ENCODE data around the gene MYO1B. TPM values are rescaled to one million over a fixed set of nuclear protein-coding genes. Genes with fewer than 3 reads are reported as not detected.
A peak's percentile ranks its signal among the peaks of the same experiment; 100 is the strongest.

Gene MYO1B
- total RNA-seq, 1 donor from 2014 or later = 2.5 TPM

DNA sequence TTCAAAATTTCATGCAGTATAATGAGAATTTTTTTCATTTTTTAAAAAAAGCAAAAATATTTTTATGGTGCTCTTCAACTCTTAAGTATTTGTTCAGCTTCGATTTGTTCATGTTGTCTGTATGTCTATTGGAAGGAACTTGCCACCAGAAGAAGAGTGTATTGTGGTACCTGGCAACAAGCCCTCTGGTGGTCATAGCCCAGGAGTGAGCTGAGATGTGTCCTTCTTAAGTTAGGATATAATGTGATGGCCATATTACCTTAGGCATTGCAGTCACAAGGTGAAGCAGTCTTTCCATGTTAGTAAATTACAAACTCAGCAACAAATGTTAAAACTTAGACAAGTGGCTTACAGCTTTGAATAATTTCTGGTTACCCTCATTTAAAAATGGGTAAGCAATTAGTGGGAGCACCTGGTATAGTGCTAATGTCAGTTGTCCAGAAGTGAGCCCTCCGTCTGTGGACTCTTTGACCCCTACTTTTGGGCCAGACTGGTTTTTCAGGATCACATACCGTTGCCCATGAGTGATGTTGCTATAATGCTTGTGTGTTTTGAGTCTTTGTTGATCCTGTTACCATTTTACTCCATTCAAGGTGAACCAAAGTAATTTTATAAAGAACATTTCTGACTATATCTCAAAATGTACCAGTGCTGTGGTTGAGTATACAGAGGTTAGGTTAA, 57.4 kb downstream of the MYO1B start:
- TF ChIP-seq, protein P1, sequence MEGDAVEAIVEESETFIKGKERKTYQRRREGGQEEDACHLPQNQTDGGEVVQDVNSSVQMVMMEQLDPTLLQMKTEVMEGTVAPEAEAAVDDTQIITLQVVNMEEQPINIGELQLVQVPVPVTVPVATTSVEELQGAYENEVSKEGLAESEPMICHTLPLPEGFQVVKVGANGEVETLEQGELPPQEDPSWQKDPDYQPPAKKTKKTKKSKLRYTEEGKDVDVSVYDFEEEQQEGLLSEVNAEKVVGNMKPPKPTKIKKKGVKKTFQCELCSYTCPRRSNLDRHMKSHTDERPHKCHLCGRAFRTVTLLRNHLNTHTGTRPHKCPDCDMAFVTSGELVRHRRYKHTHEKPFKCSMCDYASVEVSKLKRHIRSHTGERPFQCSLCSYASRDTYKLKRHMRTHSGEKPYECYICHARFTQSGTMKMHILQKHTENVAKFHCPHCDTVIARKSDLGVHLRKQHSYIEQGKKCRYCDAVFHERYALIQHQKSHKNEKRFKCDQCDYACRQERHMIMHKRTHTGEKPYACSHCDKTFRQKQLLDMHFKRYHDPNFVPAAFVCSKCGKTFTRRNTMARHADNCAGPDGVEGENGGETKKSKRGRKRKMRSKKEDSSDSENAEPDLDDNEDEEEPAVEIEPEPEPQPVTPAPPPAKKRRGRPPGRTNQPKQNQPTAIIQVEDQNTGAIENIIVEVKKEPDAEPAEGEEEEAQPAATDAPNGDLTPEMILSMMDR (IDR thresholded peaks at IDR 0.05) = no peak
- Mint-ChIP-seq H3K4me1 (peaks cover 2% of the 10 kb centered on the region), H3K36me3 (ENCODE audit: low read depth) (no peaks in the 10 kb centered on the region), H3K9me3 (no peaks in the 10 kb centered on the region), H3K27ac (no peak overlapping the region), H3K27me3 (no peaks in the 10 kb centered on the region), H3K4me3 (no peak overlapping the region)
- ChIA-PET CTCF (interaction anchor here (0.6 to 2.8 kb wide), 10 partner anchors 13 to 219 kb away, joined by 3 to 17 read pairs (median 4); no protein-coding TSS in a partner anchor), POLR2A (interaction anchor here (1.3 kb wide), 1 partner anchor 137 kb away, joined by 3 read pairs; no protein-coding TSS in a partner anchor)
- DNase-seq (no peak), ATAC-seq (ENCODE audit: low read depth) (peak; percentile 37)
- intact Hi-C loops (cut with micrococcal nuclease) = loop anchor here (1.0 to 5.0 kb wide), 7 partner anchors 28 to 250 kb away; partner anchors contain the start of gene MYO1B

DNA sequence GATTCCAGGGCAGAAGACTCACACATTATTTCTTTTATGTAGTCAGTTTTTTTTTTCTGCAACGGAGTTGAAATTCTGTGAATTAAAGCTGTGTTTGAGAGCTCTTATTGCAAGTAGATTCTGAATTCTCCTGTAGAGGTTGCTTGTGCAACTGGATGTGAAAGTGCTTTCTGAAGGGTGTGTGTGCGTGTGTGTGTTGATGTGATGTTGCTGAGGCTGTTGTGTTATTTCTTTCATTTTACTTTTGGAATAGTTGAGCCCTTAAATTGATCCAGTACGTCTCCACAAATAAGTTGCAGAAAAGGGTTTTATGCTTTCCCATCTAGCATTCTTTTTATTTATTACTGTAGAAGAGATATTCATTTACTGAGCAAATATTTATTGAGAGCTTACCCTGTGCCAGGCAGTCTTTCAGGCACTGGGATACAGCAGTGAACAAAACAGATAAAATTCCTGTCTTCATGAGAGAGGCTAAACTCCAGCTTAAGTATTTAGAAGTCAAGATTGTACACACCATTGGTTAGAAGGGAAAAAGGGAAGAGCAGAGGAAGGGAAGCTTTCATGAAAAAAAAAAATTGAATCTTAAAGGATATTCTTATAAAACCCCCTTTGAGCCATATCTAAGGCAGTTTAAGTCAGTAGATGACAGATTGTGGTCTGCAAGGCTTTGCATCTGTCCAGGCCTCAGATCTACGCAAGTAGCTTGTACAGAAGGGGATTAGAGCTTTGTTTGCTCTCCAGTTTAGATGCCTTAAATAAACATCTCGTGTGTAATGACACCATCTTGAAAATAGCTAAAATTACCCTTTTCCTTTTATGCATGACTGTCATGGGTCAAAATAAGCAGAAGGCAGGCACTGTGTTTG, 58.2 kb downstream of the MYO1B start:
- intact Hi-C loops (cut with micrococcal nuclease) = loop anchor here (5.0 kb wide), 2 partner anchors 64 to 219 kb away; no protein-coding TSS in a partner anchor
- Mint-ChIP-seq H3K9me3 (no peaks in the 10 kb centered on the region), H3K27me3 (no peaks in the 10 kb centered on the region), H3K4me3 (no peak overlapping the region), H3K27ac (no peak overlapping the region), H3K36me3 (ENCODE audit: low read depth) (no peaks in the 10 kb centered on the region), H3K4me1 (peaks cover 2% of the 10 kb centered on the region)
- ChIA-PET CTCF (interaction anchor here (0.9 to 2.8 kb wide), 9 partner anchors 9 to 219 kb away, joined by 3 to 17 read pairs (median 4); no protein-coding TSS in a partner anchor), POLR2A (interaction anchor here (1.3 kb wide), 1 partner anchor 138 kb away, joined by 3 read pairs; no protein-coding TSS in a partner anchor)
- ATAC-seq (ENCODE audit: low read depth) = no peak
- TF ChIP-seq, protein P1 (IDR thresholded peaks at IDR 0.05) = no peak
- no peak for DNase-seq

DNA sequence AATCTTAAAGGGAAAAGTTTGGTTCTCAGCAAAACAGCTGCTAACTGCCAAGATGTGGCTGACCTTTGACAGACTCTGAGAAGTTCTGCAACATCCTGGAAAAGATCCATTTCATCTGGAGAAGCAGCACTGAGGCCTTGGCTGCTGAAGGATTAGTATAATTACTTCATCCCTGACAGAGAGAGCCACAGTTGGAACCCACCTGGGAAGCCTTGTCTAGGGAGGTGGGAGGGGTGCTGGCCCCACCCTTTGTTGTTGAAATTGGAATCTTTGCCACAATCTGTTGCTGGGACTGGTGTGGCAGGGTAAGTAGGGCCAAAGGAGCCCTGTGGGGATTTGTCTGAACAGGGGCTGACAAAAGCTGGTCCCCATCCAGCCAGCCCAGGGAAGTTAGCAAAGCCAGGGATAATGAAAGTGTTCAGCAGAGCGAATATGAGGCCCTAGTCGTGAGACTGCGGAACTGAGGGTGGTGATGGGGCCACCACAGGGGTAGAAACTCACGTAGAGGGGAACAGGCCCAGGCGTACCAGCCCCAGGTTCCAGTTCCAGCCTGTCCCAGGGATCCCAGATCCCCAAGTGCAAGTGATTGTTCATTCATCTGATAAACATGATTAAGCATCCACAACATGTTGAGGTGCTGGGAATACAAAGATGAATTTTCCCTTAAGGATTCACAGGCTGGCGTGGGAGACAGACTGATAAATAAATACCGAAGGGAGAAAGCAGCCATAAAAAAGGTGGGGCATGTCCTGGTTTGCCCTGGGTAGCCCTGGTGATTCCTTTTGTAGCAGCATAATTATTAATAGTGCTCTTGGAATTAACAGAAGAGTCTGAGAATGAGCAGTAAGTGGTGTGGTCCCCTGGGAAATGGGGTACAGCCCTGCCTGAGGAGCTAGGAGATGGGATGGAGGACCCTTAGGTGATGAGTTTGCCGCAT, 60.0 kb downstream of the MYO1B start:
- ATAC-seq (ENCODE audit: low read depth) (no peak), DNase-seq (no peak)
- Mint-ChIP-seq H3K27me3 (no peaks in the 10 kb centered on the region), H3K4me1 (peaks cover 2% of the 10 kb centered on the region), H3K36me3 (ENCODE audit: low read depth) (no peaks in the 10 kb centered on the region), H3K27ac (no peak overlapping the region), H3K4me3 (no peak overlapping the region), H3K9me3 (no peaks in the 10 kb centered on the region)
- TF ChIP-seq, protein P1 (IDR thresholded peaks at IDR 0.05) = no peak
- CTCF ChIA-PET = no interaction called here
- intact Hi-C loops (cut with micrococcal nuclease) = loop anchor here (5.0 kb wide), 2 partner anchors 62 to 217 kb away; no protein-coding TSS in a partner anchor
- POLR2A ChIA-PET = no interaction called here

DNA sequence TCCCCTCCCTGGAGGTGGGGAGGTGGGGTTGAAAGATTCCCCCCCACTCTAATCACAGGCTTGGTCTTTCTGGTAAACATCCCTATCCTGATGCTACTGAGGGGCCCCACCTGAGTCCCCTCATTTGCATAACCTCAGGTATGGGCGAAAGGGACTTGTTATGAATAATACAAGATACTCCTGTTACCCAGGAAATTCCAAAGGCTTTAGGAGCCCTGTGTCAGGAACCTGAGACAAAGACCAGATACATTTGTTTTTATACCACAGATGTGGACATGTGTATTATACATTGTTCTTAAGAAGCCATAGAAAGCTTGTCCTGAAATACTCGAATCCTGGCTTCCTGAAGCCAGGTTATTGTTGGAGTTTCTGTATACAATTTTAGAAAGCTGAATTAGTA, 62.8 kb downstream of the MYO1B start:
- DNase-seq (no peak), ATAC-seq (ENCODE audit: low read depth) (no peak)
- no peak overlapping the region for H3K4me3 Mint-ChIP-seq
- H3K9me3 Mint-ChIP-seq = no peaks in the 10 kb centered on the region
- TF ChIP-seq, protein P1 (IDR thresholded peaks at IDR 0.05) = no peak
- no peaks in the 10 kb centered on the region for H3K27me3 Mint-ChIP-seq
- no peak overlapping the region for H3K27ac Mint-ChIP-seq
- peaks cover 3% of the 10 kb centered on the region for H3K4me1 Mint-ChIP-seq
- H3K36me3 Mint-ChIP-seq (ENCODE audit: low read depth) = no peaks in the 10 kb centered on the region
- POLR2A ChIA-PET = interaction anchor here (0.6 kb wide), 1 partner anchor 247 kb away, joined by 3 read pairs; no protein-coding TSS in a partner anchor
- intact Hi-C loops (cut with micrococcal nuclease) = no loop called here
- CTCF ChIA-PET = no interaction called here
